Omental fat pad (tissue), 4 donors: Measurements from ENCODE around the gene HTRA2. TPM values are rescaled to one million over a fixed set of nuclear protein-coding genes. Genes with fewer than 3 reads are reported as not detected.
"Not testable (repeated sequence)": the region's sequence is repeated elsewhere in the genome, so short reads cannot be mapped to it uniquely, and the experiment has no call there.

Source experiments
- ATAC-seq: fragments of 150-250 bp; one replicate; pipeline ENCODE4 v1.9.1; 2016; ENCODE audit warnings: mild to moderate bottlenecking, moderate library complexity; ENCODE audit not compliant: low FRiP score
- DNase-seq: peaks from one replicate; pipeline ENCODE4 v3.0.0-alpha.2; 2019; ENCODE audit warnings: low spot score
- total RNA-seq, 4 donors: library from RNA; depleted of rRNA; stranded (reverse); fragments of >200 nt; gene quantifications; one replicate each; pipeline ENCODE4 v1.1.0, GENCODE V29; 2016
- TF ChIP-seq, protein P1 (sequence below), 3 donors: fragments of 450-650 bp; IDR thresholded peaks; one replicate each; pipeline ENCODE4 v1.5.1; 2016 to 2017; ENCODE audit warnings: antibody characterized with exemption in 3 of 3, mild to moderate bottlenecking in 3 of 3, moderate library complexity in 2 of 3

HTRA2 gene
- total RNA-seq, result 10 to 100 TPM; 30.7 to 45.6 (median 36.8) TPM

GRCh38 chr2:74529357-74530238 is at the start of gene HTRA2, which contains the start of gene AUP1:
Gene HTRA2 (plus strand): TSS chr2:74529933. CDS start chr2:74530007, 74 bp downstream.
Gene AUP1 (minus strand): TSS chr2:74529706. CDS start chr2:74529629, 77 bp downstream.
- peak; percentile 98 for ATAC-seq
- TF ChIP-seq, protein P1, sequence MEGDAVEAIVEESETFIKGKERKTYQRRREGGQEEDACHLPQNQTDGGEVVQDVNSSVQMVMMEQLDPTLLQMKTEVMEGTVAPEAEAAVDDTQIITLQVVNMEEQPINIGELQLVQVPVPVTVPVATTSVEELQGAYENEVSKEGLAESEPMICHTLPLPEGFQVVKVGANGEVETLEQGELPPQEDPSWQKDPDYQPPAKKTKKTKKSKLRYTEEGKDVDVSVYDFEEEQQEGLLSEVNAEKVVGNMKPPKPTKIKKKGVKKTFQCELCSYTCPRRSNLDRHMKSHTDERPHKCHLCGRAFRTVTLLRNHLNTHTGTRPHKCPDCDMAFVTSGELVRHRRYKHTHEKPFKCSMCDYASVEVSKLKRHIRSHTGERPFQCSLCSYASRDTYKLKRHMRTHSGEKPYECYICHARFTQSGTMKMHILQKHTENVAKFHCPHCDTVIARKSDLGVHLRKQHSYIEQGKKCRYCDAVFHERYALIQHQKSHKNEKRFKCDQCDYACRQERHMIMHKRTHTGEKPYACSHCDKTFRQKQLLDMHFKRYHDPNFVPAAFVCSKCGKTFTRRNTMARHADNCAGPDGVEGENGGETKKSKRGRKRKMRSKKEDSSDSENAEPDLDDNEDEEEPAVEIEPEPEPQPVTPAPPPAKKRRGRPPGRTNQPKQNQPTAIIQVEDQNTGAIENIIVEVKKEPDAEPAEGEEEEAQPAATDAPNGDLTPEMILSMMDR (IDR thresholded peaks at IDR 0.05), result no peak
- DNase-seq, result peak; percentile 73

DNA sequence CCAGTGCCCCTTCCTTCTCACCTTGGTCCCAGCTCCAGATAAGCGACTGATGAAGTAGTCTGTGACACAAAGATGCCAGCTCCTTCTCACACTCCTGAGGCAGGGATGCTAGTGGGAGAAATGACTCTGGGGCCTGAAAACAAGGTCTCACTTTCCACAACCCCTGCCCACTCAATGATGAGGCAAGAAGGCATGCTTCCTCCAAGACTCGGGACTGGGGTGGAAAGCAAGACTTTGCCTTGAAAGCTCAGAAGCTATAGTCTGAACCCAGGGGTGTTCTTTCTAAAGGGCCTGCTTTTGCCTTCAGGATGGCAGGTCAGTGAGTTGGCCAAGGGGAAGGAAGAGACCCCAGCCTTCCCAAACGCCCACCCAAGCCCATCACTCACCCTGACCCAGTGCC is 48.3 kb upstream of the HTRA2 start:
- ATAC-seq (no peak), DNase-seq (no peak)
- TF ChIP-seq, protein P1 (IDR thresholded peaks at IDR 0.05), result no peak

DNA sequence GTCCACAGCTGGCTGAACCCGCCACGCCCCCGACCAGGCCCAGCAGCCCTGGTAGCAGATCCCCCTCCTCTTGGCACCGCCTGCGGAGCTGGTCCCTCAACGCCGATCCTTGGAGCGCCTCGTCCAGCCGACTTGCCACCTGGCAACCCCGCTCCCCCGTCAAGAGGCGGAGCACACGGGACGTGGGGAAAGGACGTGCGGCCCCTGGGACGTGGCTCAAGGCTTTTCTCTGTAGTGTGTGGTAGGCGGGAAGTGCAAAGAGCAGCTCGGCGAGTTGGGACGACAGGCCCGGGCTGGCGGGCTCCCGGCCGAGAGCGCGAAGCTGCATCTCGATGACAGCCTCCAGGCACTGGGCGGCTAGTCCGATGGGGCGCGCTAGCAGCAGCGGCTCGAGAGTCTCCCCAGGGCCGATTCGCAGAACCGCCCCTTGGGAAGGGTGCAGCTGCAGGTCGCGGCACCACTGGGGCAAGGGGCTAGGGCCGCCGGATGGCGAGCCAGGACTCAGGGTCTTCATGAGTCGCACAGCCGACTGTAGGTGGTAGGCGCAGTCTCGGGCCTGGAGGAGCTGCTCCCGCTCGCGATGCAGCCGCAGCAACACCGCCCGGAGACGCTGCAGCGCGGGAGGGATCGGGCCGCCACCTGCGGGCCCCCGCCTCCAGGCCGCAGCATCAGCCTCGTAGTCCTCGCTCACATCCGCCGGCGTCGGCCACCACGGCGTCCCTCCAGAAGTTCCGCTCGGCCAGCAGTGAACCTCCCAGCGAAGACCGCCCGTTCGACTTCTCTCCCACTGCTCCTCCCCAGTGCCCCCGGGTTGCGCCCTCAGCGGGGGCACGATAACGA is 47.6 kb upstream of the HTRA2 start:
- TF ChIP-seq, protein P1 (IDR thresholded peaks at IDR 0.05), result no peak
- ATAC-seq, result peak; percentile 66
- DNase-seq, result no peak

DNA sequence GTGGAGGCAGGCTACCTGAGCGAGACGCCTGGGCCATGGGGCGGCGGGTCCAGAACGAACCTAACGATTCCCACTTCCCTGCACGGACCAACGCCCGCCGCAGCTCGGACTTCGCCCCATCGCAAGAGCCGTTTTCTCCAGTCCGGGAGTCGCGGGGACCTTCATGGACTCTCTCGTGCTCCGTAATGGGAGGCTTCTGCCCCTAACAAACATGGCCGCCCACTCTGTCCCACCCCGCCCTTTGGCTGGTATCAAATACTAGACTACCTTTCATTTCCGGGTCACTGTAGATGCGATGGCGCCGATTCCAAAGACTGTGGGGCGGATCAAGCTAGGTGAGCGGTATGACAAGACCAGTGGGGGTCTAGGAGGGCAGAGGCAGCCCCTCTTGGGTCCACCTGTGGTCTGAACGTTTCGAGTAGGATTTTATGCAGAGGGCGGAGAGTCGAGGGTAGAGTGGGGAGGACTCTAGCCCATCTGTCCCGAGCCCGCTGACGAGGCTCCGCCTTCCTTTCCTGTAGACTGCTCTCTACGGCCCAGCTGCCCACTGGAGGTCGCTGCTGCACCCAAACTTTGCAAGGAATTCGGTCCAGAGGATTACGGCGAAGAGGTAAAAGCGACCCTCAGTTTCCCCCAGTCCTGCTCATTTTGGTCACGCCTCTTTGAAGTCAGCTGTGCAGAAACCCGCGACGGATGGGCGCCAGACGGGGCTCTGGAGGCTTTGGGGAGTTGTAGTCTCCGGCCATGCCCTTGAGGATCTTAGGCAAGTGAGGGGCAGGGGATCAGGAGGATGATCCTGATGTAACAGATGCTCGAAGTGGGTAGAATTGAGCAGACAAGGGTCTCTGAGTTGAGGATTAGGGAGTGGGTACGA is 46.7 kb upstream of the HTRA2 start, which contains the start of the genes CCDC142 and TTC31:
TSS of gene CCDC142 (minus strand) at position 198 of the 874 bp plus-strand sequence. CDS start at position 37, 161 bp downstream.
TSS of gene TTC31 (plus strand) at position 281 of the 874 bp plus-strand sequence. CDS start at position 296, 15 bp downstream.
- DNase-seq, result peak; percentile 93
- peak; percentile 98 for ATAC-seq
- TF ChIP-seq, protein P1 (IDR thresholded peaks at IDR 0.05), result no peak

DNA sequence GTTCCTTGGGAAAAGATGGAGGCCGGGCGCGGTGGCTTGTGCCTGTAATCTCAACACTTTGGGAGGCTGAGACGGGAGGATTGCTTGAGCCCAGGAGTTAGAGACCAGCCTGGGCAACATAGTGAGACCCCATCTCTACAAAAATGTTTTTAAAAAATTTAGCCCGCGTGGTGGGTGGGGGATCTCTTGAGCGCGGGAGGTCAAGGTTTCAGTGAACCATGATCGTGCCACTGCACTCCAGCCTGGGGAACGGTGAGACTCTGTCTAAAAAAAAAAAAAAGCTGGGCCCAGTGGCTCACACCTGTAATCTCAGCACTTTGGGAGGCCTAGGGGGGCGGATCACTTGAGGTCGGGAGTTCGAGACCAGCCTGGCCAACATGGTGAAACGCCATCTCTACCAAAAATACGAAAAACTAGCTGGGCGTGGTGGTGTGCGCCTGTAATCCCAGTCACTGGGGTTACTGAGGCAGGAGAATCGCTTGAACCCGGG is 46.0 kb upstream of the HTRA2 start:
- not testable (repeated sequence) for DNase-seq

DNA sequence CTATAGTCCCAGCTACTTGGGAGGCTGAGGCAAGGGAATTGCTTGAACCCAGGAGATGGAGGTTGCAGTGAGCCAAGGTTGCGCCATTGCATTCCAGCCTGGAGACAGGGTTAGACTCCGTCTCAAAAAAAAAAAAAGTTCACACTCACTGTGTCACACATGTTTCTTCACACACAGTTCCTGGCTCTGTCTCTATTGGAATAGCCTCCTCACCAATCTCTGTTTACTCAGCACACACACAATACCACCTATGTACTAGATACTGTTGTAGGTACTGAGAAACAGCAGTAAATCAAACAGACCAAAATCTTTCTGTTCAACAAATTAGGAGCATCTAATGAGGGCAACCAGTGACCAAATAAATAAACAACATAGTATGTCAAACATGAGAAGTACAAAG is 43.6 kb upstream of the HTRA2 start:
- TF ChIP-seq, protein P1 (IDR thresholded peaks at IDR 0.05), result no peak
- DNase-seq (no peak), ATAC-seq (no peak)

More for the DNA sequence above, 46.0 kb upstream of the HTRA2 start:
- not testable (repeated sequence) for ATAC-seq
